GM21576 (cell line): ENCODE measurements around the gene CRYBG2.
A peak's percentile ranks its signal among the peaks of the same experiment; 100 is the strongest.

Experiments used
- ATAC-seq: cut with Tn5 transposase; IDR thresholded peaks from one replicate; pipeline ENCODE4 v1.9.1; 2021; ENCODE audit warnings: mild to moderate bottlenecking, moderate library complexity; ENCODE audit not compliant: unreplicated experiment

CRYBG2 gene

DNA sequence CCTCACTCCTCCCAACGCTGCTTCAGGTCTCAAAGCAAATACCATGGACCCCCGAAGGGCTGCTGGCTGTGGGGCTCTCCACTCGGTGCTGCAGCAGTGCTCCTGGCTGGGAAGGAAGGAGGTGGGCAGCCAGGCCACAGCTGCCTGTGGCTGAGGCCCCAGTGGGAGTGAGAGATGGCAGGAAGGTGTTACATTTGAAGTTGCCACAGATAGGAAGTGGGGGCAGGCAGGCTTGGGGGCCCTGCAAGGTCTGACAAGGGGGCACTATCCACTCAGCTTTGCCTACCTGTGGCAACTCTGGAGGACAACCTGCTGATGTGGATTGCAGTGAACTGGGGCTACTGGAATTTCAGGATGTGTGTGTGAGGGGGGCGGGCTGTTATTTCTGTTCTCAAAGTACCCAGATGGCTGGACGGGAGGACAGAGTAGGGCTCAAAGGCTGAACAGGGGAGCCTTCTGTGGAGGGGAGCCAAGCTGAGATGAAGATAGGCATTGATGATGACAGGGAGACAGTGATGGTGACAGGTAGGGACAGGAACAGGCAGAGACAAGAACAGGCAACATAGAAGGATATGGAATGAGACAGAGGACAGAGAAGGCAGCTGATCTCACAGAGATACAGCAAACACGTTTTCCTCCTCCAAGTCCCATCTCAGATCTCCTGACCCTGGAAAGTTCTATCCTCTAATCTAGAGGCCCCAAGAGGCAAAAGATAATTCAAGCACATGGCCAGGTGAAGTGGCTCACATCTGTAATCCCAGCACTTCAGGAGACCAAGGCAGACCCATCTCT is 16.9 kb upstream of the CRYBG2 start:
- ATAC-seq, result no peak

DNA sequence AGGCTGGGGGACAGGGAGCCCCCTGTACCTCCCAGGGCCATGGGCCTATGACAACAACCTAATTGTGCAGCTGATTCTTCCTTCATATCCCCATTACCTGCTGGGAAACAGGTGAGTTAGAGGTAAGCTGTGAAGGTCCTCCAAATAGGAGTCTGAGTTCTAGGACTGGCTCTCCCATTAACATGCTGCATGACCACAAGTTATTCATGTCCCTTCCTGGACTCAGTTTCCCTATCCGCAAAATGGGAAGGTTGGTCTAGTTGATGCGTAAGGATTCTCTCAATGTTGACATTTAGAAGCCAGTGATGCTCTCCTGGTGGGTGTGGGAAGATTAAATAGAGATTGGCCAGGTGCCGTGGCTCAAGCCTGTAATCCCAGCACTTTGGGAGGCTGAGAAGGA is 14.6 kb upstream of the CRYBG2 start:
- ATAC-seq, result no peak

DNA sequence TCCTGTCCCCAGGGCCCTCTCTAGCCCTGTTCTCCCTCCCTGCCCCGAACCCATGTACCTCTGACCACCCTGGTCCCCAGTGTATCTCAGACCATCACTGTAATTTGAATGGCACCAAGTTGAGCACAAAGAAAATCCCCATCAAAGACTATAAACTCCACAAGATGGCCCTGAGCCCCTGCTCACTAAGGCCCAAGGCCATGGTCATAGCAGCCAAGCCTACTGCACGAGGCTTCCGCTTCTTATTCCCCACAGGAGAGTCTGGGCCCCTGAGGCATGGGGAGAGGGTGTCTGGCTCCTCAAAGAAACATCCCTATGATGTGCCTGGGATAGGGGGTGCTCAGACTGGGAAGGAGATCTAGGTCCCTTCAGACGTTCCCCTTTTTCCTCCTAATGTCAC is 14.1 kb upstream of the CRYBG2 start:
- no peak for ATAC-seq

DNA sequence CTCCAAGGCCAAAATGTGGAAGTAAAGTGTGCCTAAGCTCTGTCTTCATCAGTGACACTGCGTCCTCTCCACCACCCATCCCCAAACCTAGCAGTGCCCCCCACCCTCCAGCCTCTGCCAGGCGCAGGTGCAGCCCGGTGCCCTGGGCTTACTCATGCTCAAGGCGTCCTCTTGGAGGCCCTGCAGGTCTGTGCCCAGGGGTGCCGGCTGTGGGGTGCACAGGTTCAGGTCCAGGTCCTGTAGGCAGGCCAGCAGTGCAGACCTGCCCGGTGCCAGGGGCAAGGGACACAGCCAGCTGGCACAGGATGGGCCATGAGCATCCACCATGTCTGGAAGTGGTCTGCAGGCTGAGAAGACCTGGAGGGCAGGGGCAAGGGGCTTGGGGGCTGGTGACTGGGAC is 13.5 kb upstream of the CRYBG2 start:
- no peak for ATAC-seq

DNA sequence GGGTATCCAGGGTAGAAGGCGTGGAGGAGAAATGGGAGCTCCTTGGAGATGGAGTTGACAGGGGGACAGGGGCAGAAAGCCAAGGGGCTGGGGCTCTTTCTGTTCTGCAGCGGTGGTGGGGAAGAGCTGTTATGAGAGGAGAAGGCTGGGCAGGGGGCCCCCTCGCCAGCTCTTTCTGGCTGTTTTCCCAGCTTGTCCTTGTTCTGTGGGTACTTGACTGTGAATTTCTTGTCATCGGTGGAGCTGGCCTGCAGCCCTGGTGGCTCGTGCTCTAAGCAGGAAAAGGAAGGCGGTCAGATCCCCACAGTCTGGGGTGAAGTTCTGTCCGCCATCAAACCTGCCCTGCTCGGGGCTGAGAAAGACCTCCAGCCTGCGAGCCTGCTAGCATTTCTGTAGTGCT is 11.0 kb upstream of the CRYBG2 start:
- no peak for ATAC-seq

DNA sequence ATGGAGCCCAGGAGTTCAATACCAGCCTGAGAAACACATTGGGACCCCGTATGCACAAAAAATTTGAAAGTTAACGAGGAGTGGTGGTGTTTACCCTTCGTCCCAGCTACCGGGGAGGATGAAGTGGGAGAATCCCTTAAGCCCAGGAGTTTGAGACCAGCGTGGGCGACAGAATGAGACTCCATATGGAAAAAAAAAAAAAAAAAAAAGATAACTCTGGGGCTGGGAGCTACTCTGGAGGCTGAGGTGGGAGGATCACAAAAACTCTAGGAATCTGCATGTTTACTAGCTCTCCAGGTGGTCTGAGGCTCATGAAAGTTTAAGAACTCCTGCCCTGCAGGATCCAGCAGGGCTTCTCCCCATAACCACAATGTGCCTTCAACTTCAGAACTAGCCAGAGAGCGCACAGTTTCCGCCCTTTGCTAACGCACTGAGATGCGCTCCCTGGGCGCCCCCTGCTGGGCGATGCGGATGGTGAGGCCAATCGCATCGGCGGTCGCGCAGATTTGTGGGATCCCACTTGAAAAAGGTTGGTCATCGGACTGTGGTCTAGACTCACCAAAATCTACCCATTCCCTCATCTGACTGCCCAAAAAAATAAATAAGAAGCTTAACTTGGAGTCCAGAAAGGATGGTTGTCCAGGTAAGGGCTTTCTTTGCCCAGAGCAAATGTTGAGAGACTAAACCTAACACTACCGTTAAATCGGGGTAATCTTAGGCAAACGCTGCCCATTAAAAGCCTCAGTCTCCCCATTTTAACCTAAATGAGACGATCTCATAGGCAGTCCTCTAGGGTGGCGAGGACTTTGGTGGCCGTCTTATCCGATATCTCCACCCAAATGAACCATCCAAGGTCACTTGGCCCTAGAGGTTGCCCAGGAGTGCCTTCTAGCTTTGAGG is 9.9 kb upstream of the CRYBG2 start:
- peak; percentile 50 for ATAC-seq

DNA sequence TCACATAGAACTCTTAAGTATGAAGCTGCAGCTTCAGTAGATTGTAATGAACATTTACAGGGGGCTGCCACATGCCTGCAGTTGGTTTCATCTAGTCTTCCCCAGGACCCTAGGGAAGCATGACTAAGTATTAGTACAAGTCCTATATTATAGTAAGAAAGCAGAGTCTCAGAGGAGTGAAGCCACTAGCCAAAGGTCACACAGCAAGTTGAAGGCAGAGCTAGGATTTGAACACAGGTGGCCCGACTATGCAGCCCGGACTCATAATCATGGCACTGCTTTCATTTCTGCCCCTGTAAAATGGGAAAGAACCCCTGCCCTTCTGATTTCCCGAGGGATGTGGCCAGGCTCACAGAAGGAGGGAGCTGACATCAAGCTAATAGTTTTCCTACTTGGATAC is 8.4 kb upstream of the CRYBG2 start:
- no peak for ATAC-seq

DNA sequence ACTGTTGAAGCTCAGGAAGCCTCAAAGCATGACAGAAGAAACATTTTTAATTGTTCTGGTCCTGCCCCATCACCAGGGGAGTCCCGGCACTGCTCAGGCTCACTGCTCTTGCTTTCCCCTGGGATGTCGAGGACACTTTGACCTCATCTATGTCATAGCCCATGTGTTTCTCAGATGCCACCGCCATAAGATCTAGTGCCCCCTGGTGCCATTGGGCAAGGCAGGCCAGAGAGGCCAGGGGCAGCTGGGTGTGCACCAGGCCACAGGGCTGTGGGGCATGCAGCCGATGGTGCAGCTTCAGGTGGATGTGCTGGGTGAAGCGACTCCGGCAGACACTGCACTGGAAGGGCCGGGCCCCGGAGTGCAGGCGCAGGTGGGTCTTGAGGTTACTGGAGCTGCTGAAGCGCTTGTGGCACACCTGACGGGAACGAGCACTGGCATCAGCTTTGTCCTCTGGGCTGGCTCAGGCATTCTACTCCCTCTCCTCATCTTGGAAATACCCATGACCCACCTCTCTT is 7.7 kb upstream of the CRYBG2 start:
- ATAC-seq, result no peak

DNA sequence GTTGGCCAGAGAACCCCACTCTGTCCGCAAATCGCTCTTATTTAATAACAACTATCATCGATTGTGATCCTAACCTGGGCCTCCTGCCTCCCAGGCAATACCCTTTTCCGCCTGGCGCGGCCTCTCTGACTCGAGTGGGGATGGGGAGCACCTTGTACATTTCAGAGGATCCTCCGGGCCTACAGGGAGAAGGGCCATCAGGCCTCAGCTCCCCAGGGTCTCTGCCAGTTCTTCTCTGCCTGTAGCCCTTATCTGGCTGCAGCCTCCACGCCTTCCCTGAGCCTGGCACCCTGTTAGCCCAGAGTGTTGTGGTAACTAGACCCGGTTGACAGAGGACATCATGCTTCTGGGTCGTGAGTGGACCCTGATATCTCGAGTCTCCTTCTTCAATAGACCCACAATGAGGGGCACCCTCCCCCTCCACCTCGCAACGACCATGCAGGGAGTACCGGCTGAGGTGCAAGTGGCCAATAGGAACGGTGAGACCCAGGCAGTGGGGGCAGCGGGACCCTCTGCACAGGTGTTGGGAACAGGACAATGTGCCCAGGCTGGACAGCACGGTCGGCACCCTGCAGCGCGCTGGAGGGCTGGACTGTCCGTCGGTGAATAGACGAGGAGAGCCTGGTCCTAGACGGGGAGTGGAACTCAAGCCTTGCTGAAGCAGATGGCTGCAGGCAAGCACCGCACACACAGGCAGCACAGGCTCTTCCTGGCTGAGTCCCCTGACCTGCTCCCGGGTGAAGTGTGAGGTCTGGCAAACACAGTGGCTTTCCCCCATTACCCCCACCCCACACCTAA is 7.1 kb upstream of the CRYBG2 start:
- ATAC-seq, result no peak

DNA sequence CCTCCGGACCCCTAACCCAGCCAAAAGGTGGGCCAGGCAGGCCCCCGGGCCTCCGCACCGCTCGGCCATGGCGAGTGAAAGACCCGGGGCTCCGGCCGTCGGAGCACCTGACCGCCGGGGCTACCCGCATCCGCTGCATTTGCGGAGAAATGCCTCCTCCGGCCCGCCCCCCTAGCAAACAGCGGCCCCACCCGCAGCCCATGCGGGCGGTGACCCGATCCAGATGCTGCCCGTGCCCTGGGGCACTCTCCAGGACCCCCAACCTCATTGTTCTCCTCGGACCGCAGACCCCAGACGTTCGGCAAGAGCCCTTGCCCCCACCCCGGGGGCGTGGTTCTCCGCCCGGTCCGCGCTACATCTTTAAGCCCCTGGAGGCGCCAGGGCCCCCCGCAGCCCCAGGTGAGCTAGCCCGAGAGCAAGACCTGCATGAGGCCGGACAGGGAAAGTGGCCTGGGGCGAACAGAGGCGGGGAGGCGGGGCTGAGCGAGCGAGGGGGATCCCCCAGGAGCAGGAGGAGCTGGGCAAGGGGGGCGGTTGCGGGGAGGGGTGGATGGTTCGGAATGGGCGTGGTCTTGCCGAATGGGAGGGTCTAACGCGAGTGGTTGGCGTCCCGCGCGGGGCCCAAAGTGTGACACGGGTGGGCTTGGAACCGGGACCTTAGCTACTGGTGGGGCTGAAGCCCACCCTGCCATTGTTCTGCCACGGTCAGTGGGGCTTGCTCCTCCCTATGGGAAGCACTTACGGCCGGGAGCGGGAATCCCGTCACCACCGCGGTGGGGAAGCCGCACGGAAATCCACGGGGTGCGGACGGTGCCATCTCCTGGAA is 6.3 kb upstream of the CRYBG2 start:
- no peak for ATAC-seq

DNA sequence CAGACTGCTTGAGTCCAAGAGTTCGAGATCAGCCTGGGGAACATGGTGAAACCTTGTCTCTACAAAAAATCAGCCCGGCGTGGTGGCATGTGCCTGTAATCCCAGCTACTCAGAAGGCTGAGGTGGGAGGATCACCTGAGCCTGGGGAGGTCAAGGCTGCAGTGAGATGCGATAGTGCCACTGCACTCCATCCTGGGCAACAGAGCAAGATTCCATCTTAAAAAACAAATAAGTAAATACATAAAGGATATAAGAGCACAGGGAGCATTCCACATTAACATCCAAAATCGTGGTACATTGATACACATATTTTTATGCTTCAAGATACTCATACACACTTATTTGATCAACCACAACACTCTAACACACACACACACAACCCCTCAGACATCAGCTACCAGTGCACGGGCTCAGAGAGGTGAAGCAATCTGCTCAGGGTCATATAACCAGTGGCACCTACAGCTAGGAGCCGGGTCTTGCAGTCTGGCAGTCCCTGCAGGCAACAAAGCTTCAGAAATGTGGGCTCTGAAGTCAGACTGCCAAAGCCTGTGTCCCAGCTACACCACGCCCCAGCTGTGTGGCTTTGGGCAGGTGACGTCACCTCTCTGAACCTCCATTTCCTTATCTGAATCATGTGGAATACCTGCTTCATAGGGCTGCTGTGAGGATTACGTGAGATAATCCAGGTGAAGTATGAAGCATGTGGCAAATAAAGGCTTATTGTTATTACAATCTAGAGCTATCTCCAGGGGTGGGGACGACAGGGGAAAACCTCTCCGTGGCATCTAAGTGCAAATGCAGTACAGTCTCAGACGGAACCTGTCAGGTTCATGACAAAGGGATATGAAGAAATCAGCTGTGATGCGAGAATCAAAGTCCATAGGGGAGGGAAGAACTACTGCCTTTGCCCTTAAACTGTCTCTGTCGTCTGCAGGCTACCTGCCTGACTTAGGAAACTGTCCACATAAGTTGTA is 4.8 kb upstream of the CRYBG2 start:
- no peak for ATAC-seq

DNA sequence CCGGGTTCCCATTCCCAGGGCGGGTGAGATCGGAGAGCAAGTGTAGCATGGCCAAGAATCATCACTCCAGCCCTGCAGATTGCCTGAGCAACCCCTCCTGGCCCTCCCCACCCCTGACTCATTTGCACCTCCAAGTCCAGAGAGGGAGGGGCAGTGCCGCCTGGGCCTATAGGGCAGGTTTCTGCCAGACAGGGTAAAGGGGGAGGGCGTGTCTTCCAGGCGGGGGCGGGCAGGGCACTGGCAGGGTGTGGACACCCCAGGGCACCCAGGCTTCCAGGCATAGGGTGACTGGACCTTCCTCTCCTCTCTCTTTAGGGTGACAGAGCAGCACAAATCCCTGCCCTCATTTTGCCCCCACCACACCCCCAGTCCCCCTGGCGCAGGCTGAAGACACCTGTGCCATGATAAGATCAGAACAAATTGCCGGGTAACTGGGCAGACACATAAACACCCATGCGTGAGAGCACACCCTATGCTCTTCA is 3.2 kb upstream of the CRYBG2 start:
- no peak for ATAC-seq

DNA sequence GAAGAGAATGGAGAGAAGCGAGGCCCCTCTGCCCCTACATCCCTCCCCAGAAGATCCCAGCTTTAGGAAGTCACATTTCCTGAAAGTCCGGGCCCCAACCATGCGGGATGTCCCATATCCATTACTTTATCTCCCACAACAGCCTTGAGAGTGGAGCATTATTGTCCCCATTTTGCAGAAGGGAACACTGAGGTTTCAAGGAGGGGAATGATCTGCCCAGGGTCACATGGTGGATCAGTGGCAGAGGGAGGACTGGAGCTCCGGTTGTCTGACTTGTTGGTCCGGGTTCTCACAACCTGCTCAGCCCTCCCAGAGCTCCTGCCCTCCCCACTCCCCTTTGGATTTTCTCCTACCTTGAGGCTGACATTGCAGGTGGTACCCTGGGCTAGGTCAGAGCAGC is 2.2 kb upstream of the CRYBG2 start:
- ATAC-seq, result no peak

DNA sequence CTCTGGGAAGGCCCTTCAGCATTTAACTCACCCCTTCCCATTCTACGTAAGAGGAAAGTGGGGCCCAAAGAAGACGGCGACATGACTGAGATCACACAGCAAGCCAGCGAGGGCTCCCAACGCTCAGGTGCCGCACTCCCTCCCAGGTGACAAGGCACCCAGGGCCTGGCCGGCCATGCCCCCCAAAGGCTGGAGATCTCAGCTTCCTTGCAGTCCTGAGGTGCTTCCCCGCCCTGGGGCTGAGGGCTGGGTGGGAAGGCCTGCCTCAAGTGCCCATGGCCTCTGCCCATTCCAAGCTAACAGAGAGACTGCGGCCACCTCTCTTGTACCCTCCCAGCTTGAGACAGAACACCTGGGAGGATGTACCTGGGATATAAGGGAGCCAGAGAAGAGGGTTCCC is 1.0 kb upstream of the CRYBG2 start:
- ATAC-seq, result no peak

DNA sequence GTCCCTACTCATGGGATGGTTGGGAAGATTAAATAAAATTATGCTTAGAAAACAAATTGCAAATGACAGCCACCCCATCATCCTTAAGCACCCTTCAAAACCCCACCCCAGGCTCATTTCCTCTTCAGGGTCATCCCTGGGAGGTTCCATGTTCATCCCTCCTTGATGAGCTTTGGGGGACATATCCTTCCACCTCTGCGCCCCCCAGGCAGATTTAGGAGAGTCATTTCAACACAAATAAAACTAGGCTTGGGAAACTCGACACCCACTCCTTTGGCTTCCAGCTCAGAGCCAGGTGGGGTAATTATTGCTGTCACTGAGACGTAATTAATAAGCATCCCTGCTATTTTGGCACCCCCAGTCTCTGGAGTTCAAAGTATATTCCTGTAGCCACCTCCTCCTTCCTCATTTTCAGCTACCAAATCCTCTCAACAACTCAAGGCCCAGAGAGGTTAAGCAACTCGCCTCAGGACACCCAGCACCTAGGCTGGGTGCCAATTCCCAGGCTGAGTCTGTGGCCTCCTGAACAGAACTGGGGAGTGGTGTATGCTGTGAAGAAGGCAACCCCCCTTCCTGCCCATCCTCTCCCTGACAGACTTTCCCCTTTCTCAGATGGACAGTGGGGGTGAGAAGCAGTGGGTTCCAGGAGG is 595 bp downstream of the CRYBG2 start:
- no peak for ATAC-seq

DNA sequence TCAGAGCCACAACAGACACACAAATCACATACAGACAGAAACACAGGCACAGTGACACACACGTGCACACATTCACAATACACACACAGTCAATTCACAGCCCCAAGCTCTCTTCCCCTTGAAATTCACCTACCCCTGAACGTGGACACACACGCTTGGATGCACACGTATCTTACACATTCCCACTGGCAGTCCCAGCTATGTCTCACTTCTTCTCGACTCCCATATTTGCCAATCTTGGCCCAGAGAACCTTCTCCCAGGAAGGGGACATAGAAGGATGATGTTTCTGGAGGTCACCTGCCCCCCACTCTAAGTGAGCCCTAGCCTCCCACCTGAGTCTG is 1.6 kb downstream of the CRYBG2 start:
- no peak for ATAC-seq

DNA sequence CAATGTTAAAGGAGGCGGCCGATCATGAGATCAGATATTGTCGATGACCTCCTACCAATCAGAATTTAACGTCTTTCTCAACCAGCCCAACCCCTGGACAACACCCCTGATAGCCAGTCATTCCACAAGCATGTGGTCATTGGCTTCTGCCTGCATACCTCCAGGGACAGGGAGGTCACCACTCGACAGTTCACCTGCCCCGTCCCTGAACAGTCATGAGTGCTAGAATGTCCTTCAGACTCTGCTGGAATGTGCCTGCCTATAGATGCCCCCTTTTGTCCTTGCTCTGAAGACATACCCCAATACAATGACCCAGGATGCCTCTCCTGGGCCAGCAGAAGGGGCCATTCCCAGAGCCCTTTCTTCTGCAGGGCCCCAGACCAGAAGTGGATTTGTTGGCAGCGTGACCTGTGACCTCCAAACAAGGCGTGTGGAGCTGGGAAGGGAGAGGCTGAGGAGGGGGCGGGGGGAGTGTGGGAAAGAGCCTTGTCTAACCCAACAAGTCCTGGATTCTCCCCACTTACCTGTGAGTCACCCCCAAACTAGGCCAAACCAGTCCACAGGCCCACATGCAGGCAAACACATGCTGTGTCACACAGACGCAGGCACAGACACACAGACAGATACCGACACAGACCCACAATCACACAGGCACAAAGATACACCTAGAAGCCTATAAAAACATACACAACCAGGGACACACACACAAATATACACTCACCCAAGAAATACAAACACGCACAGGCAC is 2.2 kb downstream of the CRYBG2 start:
- no peak for ATAC-seq
